Immature natural killer cell (primary cell): ENCODE measurements around the gene ECD. TPM values are rescaled to one million over a fixed set of nuclear protein-coding genes. Genes with fewer than 3 reads are reported as not detected.
"Not testable (repeated sequence)": the region's sequence is repeated elsewhere in the genome, so short reads cannot be mapped to it uniquely, and the experiment has no call there.

Experiments used
- DNase-seq, 3 donors: peaks; one replicate each; pipeline ENCODE4 v3.0.0; 2022; ENCODE audit warnings: mixed read lengths in 1 of 3
- H3K27ac Mint-ChIP-seq, 6 donors: one replicate each; pipeline ENCODE4 v1.8.0; 2020; ENCODE audit warnings: mixed read lengths in 6 of 6, mild to moderate bottlenecking in 5 of 6, inconsistent platforms in 4 of 6, moderate library complexity in 3 of 6
- H3K27me3 Mint-ChIP-seq, 3 donors: one replicate each; pipeline ENCODE4 v1.8.0; 2020 to 2021; ENCODE audit warnings: low read depth in 3 of 3, mild to moderate bottlenecking in 3 of 3, mixed read lengths in 3 of 3, moderate library complexity in 3 of 3, inconsistent platforms in 1 of 3
- H3K36me3 Mint-ChIP-seq, 3 donors: one replicate each; pipeline ENCODE4 v1.8.0; 2020; ENCODE audit warnings: mixed read lengths in 3 of 3, inconsistent platforms in 2 of 3, mild to moderate bottlenecking in 2 of 3
- H3K4me1 Mint-ChIP-seq, 2 donors: one replicate each; pipeline ENCODE4 v1.8.0; 2020; ENCODE audit warnings: inconsistent platforms in 2 of 2, mild to moderate bottlenecking in 2 of 2, mixed read lengths in 2 of 2, moderate library complexity in 1 of 2
- H3K4me3 Mint-ChIP-seq, 5 donors: one replicate each; pipeline ENCODE4 v1.8.0; 2020; ENCODE audit warnings: mild to moderate bottlenecking in 5 of 5, mixed read lengths in 5 of 5, inconsistent platforms in 3 of 5, moderate library complexity in 3 of 5
- H3K9me3 Mint-ChIP-seq, 6 donors: one replicate each; pipeline ENCODE4 v1.8.0; 2020; ENCODE audit warnings: mild to moderate bottlenecking in 6 of 6, mixed read lengths in 6 of 6, inconsistent platforms in 4 of 6, moderate library complexity in 3 of 6
- polyA plus RNA-seq, 3 donors: library from polyadenylated mRNA; unstranded; fragments of 300-500 nt; fragmentation: Illumina TruSeq; gene quantifications; one replicate each; pipeline ENCODE4 v1.2.3, GENCODE V29; 2021

ECD gene
- polyA plus RNA-seq, 3 donors from 2014 or later = 26.3 to 41.8 (median 30.3) TPM

- Mint-ChIP-seq H3K4me1 (no peaks in the 10 kb centered on the region), H3K9me3 (no peaks in the 10 kb centered on the region), H3K27ac (no peak overlapping the region), H3K4me3 (no peak overlapping the region), H3K27me3 (no peaks in the 10 kb centered on the region), H3K36me3 (peaks cover 0 to 11% (median 6%) of the 10 kb centered on the region in 3 donors)
- no peak for DNase-seq
Measured at GRCh38 chr10:73174148-73174925, 6.5 kb upstream of the ECD start.

DNA sequence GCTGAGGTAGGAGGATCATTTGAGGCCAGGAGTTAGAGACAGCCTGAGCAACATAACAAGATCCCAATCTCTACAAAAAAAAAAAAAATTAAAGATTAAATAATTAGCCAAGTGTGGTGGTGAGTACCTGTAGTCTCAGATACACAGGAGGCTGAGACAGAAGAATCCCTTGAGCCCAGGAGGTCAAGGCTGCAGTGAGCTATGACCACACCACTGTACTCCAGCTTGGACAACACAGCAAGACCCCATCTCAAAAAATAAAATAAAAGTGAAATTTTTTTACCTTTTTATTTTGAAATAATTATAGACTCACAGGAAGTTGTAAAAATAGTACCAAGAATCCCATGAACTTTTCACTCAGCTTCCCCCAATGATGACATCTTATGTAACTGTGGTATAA is 5.1 kb upstream of the ECD start:
- H3K9me3 Mint-ChIP-seq = no peaks in the 10 kb centered on the region
- H3K36me3 Mint-ChIP-seq = peaks cover 0 to 10% (median 6%) of the 10 kb centered on the region in 3 donors
- no peak for DNase-seq
- no peak overlapping the region for H3K27ac Mint-ChIP-seq
- H3K27me3 Mint-ChIP-seq = peaks cover under 1 to 3% (median 1%) of the 10 kb centered on the region in 3 donors
- peaks cover 6 to 8% of the 10 kb centered on the region in 2 donors for H3K4me1 Mint-ChIP-seq
- H3K4me3 Mint-ChIP-seq = no peak overlapping the region

DNA sequence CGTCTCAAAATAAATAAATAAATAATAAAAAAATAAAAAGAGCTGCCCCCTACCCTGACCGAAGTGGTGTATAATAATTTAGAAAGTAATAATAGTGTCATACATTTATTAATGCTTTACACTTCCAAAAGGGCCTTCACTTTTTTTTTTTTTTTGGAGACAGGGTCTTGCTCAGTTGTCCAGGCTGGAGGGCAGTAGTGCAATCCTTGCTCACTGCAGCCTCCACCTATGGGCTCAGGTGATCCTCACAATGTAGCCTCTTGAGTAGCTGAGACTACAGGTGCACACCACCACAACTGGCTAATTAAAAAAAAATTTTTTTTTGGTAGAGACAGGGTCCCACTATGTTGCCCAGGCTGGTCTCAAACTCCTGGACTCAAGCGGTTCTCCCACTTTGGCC is 1.5 kb upstream of the ECD start:
- peaks cover 3 to 8% (median 5%) of the 10 kb centered on the region in 3 donors for H3K27me3 Mint-ChIP-seq
- H3K4me1 Mint-ChIP-seq = peaks cover 32 to 38% of the 10 kb centered on the region in 2 donors
- no peak for DNase-seq
- H3K9me3 Mint-ChIP-seq = no peaks in the 10 kb centered on the region
- no peaks in the 10 kb centered on the region for H3K36me3 Mint-ChIP-seq
- peak overlapping the region in 1 of 6 donors; percentile 66 for H3K27ac Mint-ChIP-seq
- H3K4me3 Mint-ChIP-seq = peak overlapping the region in 4 of 5 donors; percentile 29 to 71 (median 56)

DNA sequence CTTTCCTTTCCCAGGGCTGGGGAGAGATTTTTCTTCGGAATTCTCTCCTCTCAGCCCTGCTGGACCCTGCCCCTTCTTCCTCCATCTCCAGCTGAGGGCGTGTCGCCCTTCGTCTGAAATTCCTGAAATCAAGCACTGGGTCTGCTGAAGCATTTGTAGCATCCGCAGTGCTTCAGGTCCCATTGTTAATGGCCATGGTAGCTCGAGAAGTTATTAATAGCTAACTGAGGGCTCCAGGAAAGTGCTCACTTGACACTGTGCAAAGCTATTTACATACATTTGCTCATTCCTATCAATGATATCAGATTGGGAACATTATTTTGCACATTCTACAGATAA is 626 bp upstream of the ECD start:
- H3K36me3 Mint-ChIP-seq = no peaks in the 10 kb centered on the region
- no peak for DNase-seq
- H3K27ac Mint-ChIP-seq = peak overlapping the region; percentile 93 to 100 (median 96)

DNA sequence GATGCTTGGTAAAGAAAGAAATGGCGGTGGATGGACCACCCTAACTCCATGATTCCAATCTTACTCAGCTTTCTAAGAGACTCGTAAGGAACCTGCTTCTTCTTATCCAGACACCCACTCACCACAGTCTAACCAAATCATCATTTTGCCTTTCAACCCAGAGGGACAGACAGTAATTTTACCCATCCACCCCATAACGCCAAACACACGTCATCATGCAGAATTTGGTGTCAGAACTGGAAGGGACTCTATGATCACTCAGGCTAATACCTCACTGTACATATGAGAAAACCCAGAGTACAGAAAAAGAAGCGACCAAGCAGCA is 388 bp downstream of the ECD start:
- Mint-ChIP-seq H3K27me3 (peaks cover 3 to 8% (median 7%) of the 10 kb centered on the region in 3 donors), H3K4me3 (peak overlapping the region; percentile 98 to 100 (median 100)), H3K36me3 (no peaks in the 10 kb centered on the region), H3K4me1 (peaks cover 37 to 52% of the 10 kb centered on the region in 2 donors), H3K27ac (peak overlapping the region; percentile 99 to 100 (median 100)), H3K9me3 (no peaks in the 10 kb centered on the region)
- DNase-seq = no peak

More for the DNA sequence above, 626 bp upstream of the ECD start:
- H3K4me1 Mint-ChIP-seq = peaks cover 32 to 43% of the 10 kb centered on the region in 2 donors
- H3K4me3 Mint-ChIP-seq = peak overlapping the region; percentile 92 to 100 (median 100)
- no peaks in the 10 kb centered on the region for H3K9me3 Mint-ChIP-seq
- H3K27me3 Mint-ChIP-seq = peaks cover 3 to 8% (median 5%) of the 10 kb centered on the region in 3 donors

- peaks cover 40 to 56% of the 10 kb centered on the region in 2 donors for H3K4me1 Mint-ChIP-seq
- H3K9me3 Mint-ChIP-seq = no peaks in the 10 kb centered on the region
- no peak for DNase-seq
- H3K27ac Mint-ChIP-seq = peak overlapping the region; percentile 99 to 100 (median 100)
- peaks cover 3 to 8% (median 7%) of the 10 kb centered on the region in 3 donors for H3K27me3 Mint-ChIP-seq
- H3K4me3 Mint-ChIP-seq = peak overlapping the region; percentile 98 to 100 (median 100)
- peaks cover 0 to 3% (median 0%) of the 10 kb centered on the region in 3 donors for H3K36me3 Mint-ChIP-seq
Measured at GRCh38 chr10:73166972-73167371, 836 bp downstream of the ECD start.

DNA sequence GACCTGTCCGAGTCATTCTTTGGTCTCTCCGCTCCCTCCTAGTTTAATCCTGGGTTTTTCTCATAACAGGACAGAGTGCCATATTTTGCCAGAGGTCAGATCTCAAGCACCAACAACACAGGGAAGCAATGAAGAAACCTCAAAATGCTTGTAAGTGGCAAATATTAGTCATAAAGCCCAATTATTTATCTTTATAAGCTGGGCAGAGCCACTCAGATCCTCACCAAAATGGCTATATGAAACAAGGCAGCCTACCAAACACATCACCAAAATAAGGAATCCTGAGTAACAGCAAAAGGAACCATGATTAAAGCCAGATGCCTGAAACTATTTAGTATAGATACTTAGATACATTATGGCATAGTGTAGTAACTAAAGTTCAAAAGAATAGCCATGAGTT is 4.7 kb downstream of the ECD start:
- H3K27me3 Mint-ChIP-seq = peaks cover 3 to 8% (median 5%) of the 10 kb centered on the region in 3 donors
- no peak for DNase-seq
- H3K4me1 Mint-ChIP-seq = peaks cover 46 to 73% of the 10 kb centered on the region in 2 donors
- no peak overlapping the region for H3K4me3 Mint-ChIP-seq
- H3K27ac Mint-ChIP-seq = peak overlapping the region in 2 of 6 donors; percentile 10 to 68
- H3K36me3 Mint-ChIP-seq = peaks cover 0 to 8% (median 7%) of the 10 kb centered on the region in 3 donors
- H3K9me3 Mint-ChIP-seq = no peaks in the 10 kb centered on the region

GRCh38 chr10:73161662-73162061 is 6.1 kb downstream of the ECD start:
- Mint-ChIP-seq H3K4me3 (no peak overlapping the region), H3K27ac (peak overlapping the region in 2 of 6 donors; percentile 19 to 32), H3K9me3 (no peaks in the 10 kb centered on the region), H3K27me3 (peaks cover 0 to 2% (median 0%) of the 10 kb centered on the region in 3 donors), H3K36me3 (peaks cover 5 to 9% (median 8%) of the 10 kb centered on the region in 3 donors), H3K4me1 (peaks cover 33 to 59% of the 10 kb centered on the region in 2 donors)
- no peak for DNase-seq

- peak overlapping the region in 2 of 6 donors; percentile 10 to 58 for H3K27ac Mint-ChIP-seq
- DNase-seq = no peak
- H3K27me3 Mint-ChIP-seq = peaks cover 0 to 2% (median 0%) of the 10 kb centered on the region in 3 donors
- no peaks in the 10 kb centered on the region for H3K9me3 Mint-ChIP-seq
- no peak overlapping the region for H3K4me3 Mint-ChIP-seq
- peaks cover 8 to 15% (median 14%) of the 10 kb centered on the region in 3 donors for H3K36me3 Mint-ChIP-seq
- H3K4me1 Mint-ChIP-seq = peaks cover 27 to 53% of the 10 kb centered on the region in 2 donors
Measured at GRCh38 chr10:73161079-73161478, 6.7 kb downstream of the ECD start.

GRCh38 chr10:73159038-73159648 is 8.7 kb downstream of the ECD start:
- Mint-ChIP-seq H3K4me1 (peaks cover 19 to 41% of the 10 kb centered on the region in 2 donors), H3K36me3 (peaks cover 12 to 19% (median 18%) of the 10 kb centered on the region in 3 donors), H3K27me3 (peaks cover 0 to 5% (median 2%) of the 10 kb centered on the region in 3 donors), H3K27ac (peak overlapping the region in 5 of 6 donors; percentile 17 to 64 (median 45)), H3K4me3 (no peak overlapping the region), H3K9me3 (no peaks in the 10 kb centered on the region)
- peak; percentile 48 to 59 (median 53) for DNase-seq

DNA sequence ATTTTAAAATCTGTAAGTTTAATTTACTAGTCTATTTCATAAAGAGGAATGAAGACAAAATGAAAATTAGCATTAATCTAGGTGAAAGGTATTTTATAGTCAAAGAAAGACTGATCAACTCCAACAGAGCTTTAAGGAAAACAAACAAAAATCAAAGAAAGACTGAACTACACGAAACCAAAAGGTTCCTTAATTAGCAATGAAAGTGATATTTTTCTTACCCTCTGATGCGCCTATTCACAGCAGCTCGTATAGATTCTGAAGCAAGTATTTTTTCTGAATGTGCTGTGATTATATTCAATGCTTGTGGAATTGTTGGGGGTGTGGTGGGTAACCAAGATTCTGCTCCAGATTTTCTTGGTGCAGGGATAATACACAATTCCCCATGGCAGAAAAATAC is 11.8 kb downstream of the ECD start:
- DNase-seq = no peak
- Mint-ChIP-seq H3K4me1 (peaks cover 3 to 14% of the 10 kb centered on the region in 2 donors), H3K4me3 (no peak overlapping the region), H3K9me3 (no peaks in the 10 kb centered on the region), H3K27me3 (peaks cover 0 to 6% (median 0%) of the 10 kb centered on the region in 3 donors), H3K36me3 (peaks cover 26 to 35% (median 27%) of the 10 kb centered on the region in 3 donors), H3K27ac (no peak overlapping the region)

- Mint-ChIP-seq H3K9me3 (no peaks in the 10 kb centered on the region), H3K27ac (no peak overlapping the region), H3K36me3 (peaks cover 32 to 45% (median 36%) of the 10 kb centered on the region in 3 donors)
Measured at GRCh38 chr10:73152009-73152408, 15.8 kb downstream of the ECD start.

GRCh38 chr10:73150633-73151413 is 17.0 kb downstream of the ECD start:
- not testable (repeated sequence) for H3K27me3 Mint-ChIP-seq, DNase-seq, H3K9me3 Mint-ChIP-seq, H3K27ac Mint-ChIP-seq, H3K4me1 Mint-ChIP-seq, H3K4me3 Mint-ChIP-seq
- H3K36me3 Mint-ChIP-seq = peaks cover 25 to 36% (median 32%) of the 10 kb centered on the region in 3 donors

More at GRCh38 chr10:73152009-73152408, 15.8 kb downstream of the ECD start:
- H3K4me3 Mint-ChIP-seq = no peak overlapping the region
- DNase-seq = no peak
- peaks cover 0 to 3% of the 10 kb centered on the region in 2 donors for H3K4me1 Mint-ChIP-seq
- peaks cover 0 to 6% (median 0%) of the 10 kb centered on the region in 3 donors for H3K27me3 Mint-ChIP-seq
